ENCODE data around the gene REC8. TPM values are rescaled to one million over a fixed set of nuclear protein-coding genes. Genes with fewer than 3 reads are reported as not detected.
A peak's percentile ranks its signal among the peaks of the same experiment; 100 is the strongest.

The REC8 gene
- polyA plus RNA-seq, 3 donors, result 47.5 to 51.6 (median 50.0) TPM

DNA sequence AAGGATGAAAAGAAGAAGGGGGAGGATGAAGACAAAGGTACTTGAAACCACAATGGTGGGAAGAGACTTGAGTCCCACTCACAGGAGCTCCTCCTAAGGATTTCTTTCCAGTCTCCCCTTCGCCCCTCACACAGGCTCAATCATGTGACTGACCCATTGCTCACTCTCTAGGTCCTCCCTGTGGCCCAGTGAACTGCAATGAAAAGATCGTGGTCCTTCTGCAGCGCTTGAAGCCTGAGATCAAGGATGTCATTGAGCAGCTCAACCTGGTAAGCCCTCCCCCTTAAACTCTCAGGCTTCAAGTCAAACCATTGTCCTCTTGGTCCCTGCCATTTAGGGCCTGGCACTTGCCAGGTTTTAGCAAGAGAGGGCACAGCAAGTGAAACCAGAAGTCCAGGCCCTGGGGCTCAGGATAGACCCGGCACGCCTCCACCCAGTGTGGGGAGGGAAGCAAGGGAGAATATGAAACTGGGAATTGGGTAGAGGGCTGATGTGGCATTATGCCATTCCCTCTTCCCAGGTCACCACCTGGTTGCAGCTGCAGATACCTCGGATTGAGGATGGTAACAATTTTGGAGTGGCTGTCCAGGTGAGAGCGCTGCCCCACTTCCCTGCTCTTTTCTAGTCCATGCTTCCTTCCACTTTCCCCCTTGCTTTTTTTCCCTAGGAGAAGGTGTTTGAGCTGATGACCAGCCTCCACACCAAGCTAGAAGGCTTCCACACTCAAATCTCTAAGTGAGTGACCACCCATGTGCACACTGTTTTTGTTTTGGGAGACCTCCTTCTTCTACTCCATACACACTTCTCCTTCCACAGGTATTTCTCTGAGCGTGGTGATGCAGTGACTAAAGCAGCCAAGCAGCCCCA lies 34.1 kb upstream of the REC8 start:
- no peak for DNase-seq (ENCODE audit: low read depth in 3 of 3, low spot score in 2 of 3)

DNA sequence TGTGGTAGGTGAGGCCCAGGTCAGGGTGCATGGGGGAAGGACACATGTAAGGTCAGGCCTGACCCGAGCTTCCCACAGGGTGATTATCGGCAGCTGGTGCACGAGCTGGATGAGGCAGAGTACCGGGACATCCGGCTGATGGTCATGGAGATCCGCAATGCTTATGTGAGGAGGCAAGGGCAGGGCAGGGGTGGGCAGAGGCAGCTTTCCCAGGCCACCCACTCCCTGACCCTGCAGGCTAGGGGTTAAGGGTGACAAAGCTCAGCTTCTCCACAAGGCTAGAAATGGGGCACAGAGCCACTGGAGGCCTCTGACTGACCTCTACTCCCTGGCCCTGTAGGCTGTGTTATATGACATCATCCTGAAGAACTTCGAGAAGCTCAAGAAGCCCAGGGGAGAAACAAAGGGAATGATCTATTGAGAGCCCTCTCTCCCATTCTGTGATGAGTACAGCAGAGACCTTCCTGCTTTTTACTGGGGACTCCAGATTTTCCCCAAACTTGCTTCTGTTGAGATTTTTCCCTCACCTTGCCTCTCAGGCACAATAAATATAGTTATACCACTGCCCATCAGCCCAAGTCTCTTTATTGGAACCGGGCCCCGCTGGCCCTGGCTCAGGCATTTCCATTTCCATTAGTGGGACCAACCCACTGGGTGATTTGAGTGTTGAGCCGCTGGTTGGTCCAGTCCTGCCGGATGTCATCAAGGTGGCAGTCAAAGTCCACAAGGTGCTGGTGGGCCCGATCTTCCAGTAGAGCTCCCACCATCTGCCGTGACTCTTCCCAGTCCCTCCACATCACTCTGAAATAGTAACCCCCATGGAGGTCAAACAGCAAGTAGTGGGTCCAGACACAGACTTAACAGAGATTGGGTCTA lies 33.2 kb upstream of the REC8 start:
- DNase-seq (ENCODE audit: low read depth in 3 of 3, low spot score in 2 of 3), result no peak

DNA sequence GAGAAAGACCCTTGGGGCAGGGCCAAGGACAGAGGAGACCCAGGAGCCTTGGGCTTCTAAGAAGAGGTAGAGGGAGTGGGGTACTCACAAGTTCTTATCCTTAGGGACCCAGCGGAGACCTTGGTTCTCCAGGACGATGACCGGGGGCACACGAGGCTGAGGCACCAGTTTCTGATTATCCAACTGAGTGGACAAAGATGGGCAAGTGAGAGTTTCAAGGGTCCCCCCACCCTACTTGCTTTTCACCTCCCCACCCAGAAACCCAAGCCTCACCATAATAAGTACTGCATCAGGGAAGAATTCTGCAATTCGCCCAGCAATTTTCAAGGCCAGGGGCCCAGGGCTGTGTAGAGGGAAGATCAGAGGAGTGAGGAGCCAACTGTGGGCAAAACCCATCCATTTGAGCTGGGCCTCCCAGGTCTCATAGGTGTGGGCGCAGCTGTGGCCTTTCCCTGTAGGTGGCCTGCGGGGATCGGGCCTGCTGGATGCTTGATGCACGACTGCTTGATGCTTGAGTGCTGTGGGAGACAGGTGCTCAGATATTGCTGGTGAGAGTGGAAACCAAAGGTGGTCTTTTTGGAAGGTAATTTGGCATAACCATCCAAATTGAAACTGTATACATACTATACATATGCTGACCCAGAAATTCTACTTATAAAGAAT lies 32.5 kb upstream of the REC8 start:
- no peak for DNase-seq (ENCODE audit: low read depth in 3 of 3, low spot score in 2 of 3)

DNA sequence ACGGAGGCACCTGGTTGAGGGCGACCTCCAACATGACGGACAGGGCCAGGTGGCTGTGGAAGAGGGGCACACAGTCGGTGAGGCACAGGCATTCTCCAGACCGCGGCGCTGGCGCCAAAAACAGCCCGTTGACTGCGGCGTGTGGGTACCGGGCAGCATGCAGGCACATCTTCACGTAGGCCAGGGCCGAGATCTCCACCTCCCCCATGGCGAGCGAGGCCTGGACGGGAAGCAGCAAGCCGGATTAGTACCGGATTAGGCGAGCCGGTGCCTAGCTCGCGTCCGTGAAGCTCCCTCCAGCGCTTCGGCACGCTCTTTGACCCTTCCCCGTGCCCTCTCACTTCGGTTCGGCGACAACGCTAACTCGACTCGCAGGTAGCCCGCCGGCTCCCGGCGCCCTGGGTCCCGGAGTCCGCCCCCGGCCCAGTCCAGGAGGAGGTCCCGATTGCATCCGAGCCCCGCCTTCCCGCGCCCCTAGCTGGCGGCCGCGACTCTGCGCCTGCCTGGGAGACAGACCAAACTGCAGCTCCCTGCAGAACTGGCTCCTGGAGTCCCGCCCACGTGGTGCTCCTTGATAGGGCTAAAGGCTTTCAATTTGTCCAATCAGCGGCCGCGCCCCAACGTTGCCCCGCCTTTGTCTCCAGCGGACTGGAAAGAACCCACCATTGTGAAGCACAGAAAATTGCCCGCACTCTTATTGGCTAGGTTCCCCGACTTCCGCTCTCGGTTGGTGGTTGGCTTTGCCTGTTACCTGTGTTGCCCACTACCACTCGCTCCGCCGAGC lies 30.6 kb upstream of the REC8 start, which contains the start of gene EMC9:
TSS of gene EMC9 (minus strand) at position 495 of the 784 bp plus-strand sequence. CDS start at position 208, 287 bp downstream.
- peak; percentile 96 to 100 (median 99) for DNase-seq (ENCODE audit: low read depth in 3 of 3, low spot score in 2 of 3)

DNA sequence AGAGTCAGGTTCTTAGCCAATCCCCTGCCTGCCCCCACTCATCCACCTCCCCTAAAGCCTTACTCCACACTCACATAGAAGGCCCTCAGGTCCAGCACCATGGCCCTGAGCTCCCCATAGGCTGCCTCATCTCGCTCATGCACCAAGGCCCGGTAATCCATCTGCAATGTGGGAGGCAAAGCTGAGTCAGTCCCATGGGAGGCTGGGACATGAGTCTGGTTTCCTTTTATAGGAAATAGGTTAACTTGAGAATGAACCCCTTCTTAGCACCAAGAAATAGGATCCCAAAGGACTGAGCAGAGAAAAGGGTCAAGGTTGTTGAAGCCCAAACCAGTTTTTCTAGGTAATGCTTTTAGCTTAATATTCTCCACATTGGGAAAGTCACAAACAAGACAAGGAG lies 28.4 kb upstream of the REC8 start:
- no peak for DNase-seq (ENCODE audit: low read depth in 3 of 3, low spot score in 2 of 3)

DNA sequence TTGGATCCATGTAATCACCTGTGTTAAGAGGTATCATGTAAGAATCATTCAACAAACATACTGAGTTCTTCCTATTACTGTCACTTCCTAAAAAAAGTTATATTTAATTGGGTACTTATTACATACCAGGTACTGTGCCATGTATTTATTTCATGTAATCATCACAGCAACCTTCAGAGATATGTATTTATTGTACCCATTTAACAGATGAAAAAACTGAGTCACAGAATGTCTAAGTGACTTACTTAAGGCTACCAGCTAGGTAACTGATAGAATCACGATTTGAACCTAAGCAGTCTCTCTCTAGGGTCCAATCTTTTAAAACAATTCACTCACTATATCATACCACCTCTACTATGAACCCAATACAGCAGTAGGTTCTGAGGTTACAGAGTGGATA lies 27.4 kb upstream of the REC8 start:
- DNase-seq (ENCODE audit: low read depth in 3 of 3, low spot score in 2 of 3), result no peak

DNA sequence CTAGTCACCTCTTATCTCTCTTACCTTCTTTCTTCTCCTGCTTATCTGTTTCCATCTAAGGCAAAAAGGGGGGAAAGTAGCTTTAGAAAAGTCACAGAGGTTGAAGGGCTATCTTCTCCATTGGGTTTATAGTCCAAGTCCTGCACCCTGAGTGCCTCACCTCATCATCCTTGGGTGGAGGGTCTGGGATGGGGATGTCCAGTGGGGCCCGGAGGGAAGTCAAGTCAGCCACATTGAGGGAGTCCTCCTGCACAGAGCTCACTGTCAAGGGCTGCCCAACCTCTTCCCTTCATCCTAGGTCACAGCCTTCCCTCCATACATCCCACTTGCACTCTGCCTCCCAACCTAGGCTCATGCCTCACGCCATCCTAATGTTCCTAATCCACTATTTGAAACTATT lies 26.7 kb upstream of the REC8 start:
- DNase-seq (ENCODE audit: low read depth in 3 of 3, low spot score in 2 of 3), result no peak

DNA sequence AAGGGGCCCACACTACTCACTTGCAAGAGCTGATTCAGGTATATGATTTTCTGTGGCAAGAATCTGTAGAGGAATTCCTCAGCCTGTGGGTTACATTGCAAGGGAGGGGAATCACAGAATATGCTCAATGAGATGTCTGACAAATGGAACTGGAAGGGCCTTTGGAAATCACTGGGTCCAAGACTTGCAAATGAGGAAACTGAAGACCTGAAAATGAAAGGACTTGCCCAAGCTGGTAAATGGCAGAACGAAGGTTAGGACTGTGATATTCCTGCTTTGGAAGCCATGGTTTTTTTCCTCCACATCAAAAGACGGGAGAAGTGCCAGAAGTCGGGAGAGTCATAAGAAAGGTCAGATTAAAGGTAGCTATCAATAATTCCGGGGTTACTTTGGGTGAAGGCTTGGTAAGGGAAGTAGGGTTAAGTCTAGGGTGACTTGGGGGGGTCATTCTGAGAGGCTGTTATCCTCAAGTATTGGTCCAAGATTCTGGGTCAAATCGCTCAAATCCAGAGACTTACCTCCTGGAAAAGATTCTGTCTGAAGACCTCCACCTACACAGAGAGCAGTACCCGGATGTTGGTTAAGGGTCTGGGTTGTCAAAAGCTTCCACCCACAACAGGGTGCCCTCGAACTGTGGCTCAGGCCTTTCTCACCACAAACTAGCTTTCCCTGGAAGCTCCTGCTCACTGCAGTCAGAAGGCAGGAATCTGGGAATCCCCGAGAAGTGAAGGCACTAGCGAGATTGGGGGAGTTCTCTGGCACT lies 26.0 kb upstream of the REC8 start:
- DNase-seq (ENCODE audit: low read depth in 3 of 3, low spot score in 2 of 3), result peak in 1 of 3 donors; percentile 34

DNA sequence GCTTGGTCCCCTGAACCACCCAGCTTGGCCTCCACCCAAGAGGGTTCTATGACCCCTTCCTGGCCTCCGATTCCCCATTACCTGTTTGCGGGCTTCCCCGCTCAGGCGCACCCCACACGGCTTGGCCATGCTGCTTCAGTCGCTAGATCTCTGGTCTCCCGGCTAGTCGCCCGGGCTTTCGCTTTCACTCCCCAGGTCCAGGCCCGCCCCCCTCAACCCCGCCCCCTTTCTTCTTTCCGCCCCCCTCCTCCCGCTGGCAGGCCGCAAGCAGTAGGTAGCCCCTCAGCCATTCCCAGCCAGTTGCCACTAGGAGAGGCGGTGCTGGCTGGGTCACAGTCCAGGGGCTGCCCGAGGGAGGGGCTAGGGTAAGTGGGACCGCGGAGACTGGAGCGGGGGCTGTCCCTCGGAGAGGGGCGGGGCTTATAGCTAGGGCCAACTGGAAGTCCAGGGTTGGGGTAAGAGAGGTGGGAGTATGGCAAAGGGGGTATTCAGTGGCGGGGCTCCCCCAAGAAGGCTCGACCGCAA lies 25.4 kb upstream of the REC8 start, which contains the start of gene PSME2:
TSS of gene PSME2 (minus strand) at position 158 of the 525 bp plus-strand sequence. CDS start at position 129, 29 bp downstream.
- peak; percentile 84 to 92 (median 86) for DNase-seq (ENCODE audit: low read depth in 3 of 3, low spot score in 2 of 3)

DNA sequence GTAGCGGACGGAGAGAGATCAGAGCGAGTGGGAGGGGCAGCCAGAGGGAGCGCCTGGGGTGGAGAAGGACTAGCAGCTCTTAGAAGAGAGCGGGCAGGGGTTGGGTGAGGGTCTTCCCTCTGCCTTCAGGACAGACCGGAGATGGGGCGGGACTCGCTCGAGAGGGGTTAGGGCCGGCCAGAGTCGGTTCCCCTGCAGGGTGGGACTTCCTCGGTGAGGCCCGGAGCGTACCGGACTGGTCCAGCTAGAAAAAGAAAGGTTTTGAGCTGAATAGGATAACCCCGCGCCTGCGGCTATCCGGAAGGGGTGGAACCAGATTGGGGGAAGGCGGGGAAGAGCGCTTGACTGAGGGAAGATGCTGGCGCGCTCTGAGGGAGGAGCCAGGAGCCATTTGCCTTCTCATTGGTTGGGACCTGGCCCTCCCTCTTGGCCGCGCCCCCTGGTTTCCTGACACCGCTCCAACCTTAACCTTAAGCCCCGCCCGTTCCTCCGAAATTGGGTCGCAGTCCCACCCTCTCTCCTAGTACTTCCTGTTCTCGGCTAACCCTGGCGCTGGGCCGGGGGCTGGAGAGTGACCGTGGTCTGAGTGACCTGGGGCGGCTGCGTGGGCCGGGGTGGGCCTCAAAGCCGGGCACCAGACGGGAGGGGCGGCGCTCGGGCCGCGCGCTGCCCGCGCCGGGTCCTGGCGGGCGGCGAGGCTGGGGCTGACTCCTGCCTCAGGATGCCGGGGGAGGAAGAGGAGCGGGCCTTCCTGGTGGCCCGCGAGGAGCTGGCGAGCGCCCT lies 24.7 kb upstream of the REC8 start, which contains the start of gene RNF31:
TSS of gene RNF31 (plus strand) at position 521 of the 783 bp plus-strand sequence. CDS start at position 722, 201 bp downstream.
- DNase-seq (ENCODE audit: low read depth in 3 of 3, low spot score in 2 of 3), result peak; percentile 91 to 98 (median 96)

DNA sequence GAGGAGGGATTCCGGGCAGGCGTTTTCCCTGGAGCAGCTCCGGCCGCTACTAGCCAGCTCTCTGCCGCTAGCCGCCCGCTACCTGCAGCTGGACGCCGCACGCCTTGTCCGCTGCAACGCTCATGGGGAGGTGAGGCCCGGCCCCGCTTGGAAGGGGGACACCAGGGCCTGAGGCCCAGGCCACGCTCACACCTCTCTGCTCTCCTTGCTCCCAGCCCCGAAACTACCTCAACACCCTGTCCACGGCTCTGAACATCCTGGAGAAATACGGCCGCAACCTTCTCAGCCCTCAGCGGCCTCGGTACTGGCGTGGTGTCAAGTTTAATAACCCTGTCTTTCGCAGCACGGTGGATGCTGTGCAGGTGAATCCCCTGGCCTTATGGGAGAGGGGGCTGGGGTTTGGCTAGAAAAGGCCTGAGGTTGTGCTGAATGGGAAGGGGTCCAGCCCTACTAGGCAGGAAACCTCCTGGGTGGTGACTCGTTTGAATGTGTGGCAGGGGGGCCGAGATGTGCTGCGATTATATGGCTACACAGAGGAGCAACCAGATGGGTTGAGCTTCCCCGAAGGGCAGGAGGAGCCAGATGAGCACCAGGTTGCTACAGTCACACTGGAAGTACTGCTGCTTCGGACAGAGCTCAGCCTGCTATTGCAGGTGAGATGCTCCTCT lies 24.0 kb upstream of the REC8 start:
- no peak for DNase-seq (ENCODE audit: low read depth in 3 of 3, low spot score in 2 of 3)

DNA sequence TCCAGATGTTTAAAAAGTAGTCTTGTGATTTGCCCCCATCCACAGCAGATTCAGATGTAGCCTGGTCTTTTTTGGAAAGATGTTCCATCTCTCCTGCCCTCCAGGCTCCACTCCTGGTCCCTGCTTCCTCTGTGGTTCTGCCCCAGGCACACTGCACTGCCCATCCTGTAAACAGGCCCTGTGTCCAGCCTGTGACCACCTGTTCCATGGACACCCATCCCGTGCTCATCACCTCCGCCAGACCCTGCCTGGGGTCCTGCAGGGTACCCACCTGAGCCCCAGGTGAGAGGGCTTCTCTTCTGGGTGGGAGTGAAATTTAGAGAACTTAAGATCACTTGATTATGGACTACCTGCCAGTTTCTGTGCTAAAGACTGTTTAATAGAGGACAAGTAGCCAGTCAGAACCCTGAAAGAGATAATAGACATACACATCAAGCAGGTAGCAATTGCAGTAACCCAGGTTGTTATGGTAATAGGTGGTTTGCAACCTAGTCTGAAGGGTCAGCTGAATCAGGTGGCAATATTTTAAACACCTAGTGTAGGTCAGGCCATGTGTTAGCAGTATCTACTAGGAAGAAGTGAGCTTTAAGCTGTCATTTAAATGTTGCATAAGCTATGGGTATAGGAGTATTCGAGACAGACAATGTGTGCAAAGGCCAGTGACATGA lies 22.4 kb upstream of the REC8 start:
- DNase-seq (ENCODE audit: low read depth in 3 of 3, low spot score in 2 of 3), result no peak

DNA sequence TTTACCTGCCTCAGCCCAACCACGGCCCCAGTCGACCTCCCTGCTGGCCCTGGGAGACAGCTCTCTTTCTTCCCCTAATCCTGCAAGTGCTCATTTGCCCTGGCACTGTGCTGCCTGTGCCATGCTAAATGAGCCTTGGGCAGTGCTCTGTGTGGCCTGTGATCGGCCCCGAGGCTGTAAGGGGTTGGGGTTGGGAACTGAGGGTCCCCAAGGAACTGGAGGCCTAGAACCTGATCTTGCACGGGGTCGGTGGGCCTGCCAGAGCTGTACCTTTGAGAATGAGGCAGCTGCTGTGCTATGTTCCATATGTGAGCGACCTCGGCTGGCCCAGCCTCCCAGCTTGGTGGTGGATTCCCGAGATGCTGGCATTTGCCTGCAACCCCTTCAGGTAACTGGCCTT lies 21.8 kb upstream of the REC8 start:
- no peak for DNase-seq (ENCODE audit: low read depth in 3 of 3, low spot score in 2 of 3)

DNA sequence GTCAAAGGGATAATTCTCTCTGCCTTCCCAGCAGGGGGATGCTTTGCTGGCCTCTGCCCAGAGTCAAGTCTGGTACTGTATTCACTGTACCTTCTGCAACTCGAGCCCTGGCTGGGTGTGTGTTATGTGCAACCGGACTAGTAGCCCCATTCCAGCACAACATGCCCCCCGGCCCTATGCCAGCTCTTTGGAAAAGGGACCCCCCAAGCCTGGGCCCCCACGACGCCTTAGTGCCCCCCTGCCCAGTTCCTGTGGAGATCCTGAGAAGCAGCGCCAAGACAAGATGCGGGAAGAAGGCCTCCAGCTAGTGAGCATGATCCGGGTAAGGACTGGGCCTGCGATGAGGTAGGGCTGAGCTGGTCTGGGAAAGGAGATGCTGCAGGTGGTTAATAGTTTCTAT lies 21.3 kb upstream of the REC8 start:
- DNase-seq (ENCODE audit: low read depth in 3 of 3, low spot score in 2 of 3), result no peak

DNA sequence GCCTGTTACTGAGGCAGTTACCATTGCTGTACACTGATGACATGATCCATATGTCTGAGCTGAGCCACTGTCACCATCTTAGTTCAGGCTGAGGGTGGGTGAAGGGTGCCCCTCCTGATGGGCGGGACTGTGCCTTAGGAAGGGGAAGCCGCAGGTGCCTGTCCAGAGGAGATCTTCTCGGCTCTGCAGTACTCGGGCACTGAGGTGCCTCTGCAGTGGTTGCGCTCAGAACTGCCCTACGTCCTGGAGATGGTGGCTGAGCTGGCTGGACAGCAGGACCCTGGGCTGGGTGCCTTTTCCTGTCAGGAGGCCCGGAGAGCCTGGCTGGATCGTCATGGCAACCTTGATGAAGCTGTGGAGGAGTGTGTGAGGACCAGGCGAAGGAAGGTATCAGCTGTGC lies 20.9 kb upstream of the REC8 start:
- no peak for DNase-seq (ENCODE audit: low read depth in 3 of 3, low spot score in 2 of 3)

DNA sequence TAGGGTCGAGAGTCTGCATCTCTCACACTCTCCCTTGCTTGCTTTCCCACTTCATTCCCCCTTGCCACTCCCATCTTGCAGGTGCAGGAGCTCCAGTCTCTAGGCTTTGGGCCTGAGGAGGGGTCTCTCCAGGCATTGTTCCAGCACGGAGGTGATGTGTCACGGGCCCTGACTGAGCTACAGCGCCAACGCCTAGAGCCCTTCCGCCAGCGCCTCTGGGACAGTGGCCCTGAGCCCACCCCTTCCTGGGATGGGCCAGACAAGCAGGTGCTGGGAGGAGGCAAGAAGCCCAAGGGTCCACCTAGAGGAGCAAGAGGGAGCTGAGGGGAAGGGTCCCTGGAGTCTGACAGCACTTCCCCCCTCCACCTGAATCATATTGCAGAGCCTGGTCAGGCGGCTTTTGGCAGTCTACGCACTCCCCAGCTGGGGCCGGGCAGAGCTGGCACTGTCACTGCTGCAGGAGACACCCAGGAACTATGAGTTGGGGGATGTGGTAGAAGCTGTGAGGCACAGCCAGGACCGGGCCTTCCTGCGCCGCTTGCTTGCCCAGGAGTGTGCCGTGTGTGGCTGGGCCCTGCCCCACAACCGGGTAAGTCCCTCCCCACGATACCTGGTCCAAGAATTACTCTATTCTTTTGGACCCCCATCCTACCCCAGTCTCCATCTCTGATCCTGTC lies 20.3 kb upstream of the REC8 start:
- DNase-seq (ENCODE audit: low read depth in 3 of 3, low spot score in 2 of 3), result no peak

DNA sequence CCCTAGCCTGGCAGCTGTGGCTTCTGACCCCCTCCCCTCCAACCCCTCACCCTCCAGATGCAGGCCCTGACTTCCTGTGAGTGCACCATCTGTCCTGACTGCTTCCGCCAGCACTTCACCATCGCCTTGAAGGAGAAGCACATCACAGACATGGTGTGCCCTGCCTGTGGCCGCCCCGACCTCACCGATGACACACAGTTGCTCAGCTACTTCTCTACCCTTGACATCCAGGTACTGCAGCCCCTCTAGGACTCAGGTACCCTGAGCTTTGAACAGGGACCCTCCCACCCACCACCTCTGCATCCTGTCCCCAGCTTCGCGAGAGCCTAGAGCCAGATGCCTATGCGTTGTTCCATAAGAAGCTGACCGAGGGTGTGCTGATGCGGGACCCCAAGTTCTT lies 16.8 kb upstream of the REC8 start:
- DNase-seq (ENCODE audit: low read depth in 3 of 3, low spot score in 2 of 3), result no peak

Data from right renal cortex interstitium (tissue), 3 donors.